ENCODE results near the gene RPS19. TPM values are rescaled to one million over a fixed set of nuclear protein-coding genes. Genes with fewer than 3 reads are reported as not detected.

RPS19 gene
- 1,000 to 10,000 TPM; 1,302 to 1,867 (median 1,631) TPM for polyA plus RNA-seq (ENCODE audit: insufficient read length in 3 of 3)
- long read RNA-seq, donor 1, transcript RPS19-206 (6 exons, 2,359 nt): major isoform, 1,008 of 1,685 reads
- long read RNA-seq, donor 1, partial matches to known transcripts: 660 of 1,685 reads
- long read RNA-seq, donor 1, other reads (novel, unspliced or antisense): 9 of 1,685 reads
- long read RNA-seq, donor 2, transcript RPS19-205 (3 exons, 601 nt): minor isoform, 7 of 1,604 reads
- long read RNA-seq, donor 2, transcript RPS19-206 (6 exons, 2,359 nt): major isoform, 971 of 1,604 reads
- long read RNA-seq, donor 2, partial matches to known transcripts: 611 of 1,604 reads
- long read RNA-seq, donor 2, other reads (novel, unspliced or antisense): 13 of 1,604 reads
- long read RNA-seq, donor 3, transcript RPS19-206 (6 exons, 2,359 nt): major isoform, 1,413 of 1,972 reads
- long read RNA-seq, donor 3, transcript RPS19-205 (3 exons, 601 nt): minor isoform, 6 of 1,972 reads
- long read RNA-seq, donor 3, partial matches to known transcripts: 533 of 1,972 reads
- long read RNA-seq, donor 3, other reads (novel, unspliced or antisense): 13 of 1,972 reads
- long read RNA-seq, donor 4, transcript RPS19-206 (6 exons, 2,359 nt): major isoform, 927 of 1,226 reads
- long read RNA-seq, donor 4, partial matches to known transcripts: 292 of 1,226 reads
- long read RNA-seq, donor 4, other reads (novel, unspliced or antisense): 0 of 1,226 reads
- long read RNA-seq, donor 5, transcript RPS19-205 (3 exons, 601 nt): minor isoform, 7 of 2,247 reads
- long read RNA-seq, donor 5, transcript RPS19-206 (6 exons, 2,359 nt): major isoform, 1,631 of 2,247 reads
- long read RNA-seq, donor 5, partial matches to known transcripts: 583 of 2,247 reads
- long read RNA-seq, donor 5, other reads (novel, unspliced or antisense): 20 of 2,247 reads
- long read RNA-seq, donor 6, transcript RPS19-206 (6 exons, 2,359 nt): major isoform, 1,042 of 1,705 reads
- long read RNA-seq, donor 6, partial matches to known transcripts: 652 of 1,705 reads
- long read RNA-seq, donor 6, other reads (novel, unspliced or antisense): 5 of 1,705 reads
- long read RNA-seq, donor 7, transcript RPS19-205 (3 exons, 601 nt): minor isoform, 11 of 2,436 reads
- long read RNA-seq, donor 7, transcript RPS19-206 (6 exons, 2,359 nt): major isoform, 1,624 of 2,436 reads
- long read RNA-seq, donor 7, partial matches to known transcripts: 786 of 2,436 reads
- long read RNA-seq, donor 7, other reads (novel, unspliced or antisense): 11 of 2,436 reads
- long read RNA-seq, donor 8, transcript RPS19-206 (6 exons, 2,359 nt): major isoform, 2,204 of 3,560 reads
- long read RNA-seq, donor 8, transcript RPS19-205 (3 exons, 601 nt): minor isoform, 11 of 3,560 reads
- long read RNA-seq, donor 8, partial matches to known transcripts: 1,303 of 3,560 reads
- long read RNA-seq, donor 8, other reads (novel, unspliced or antisense): 35 of 3,560 reads
- long read RNA-seq, donor 9, transcript RPS19-206 (6 exons, 2,359 nt): major isoform, 955 of 1,324 reads
- long read RNA-seq, donor 9, transcript RPS19-205 (3 exons, 601 nt): minor isoform, 6 of 1,324 reads
- long read RNA-seq, donor 9, partial matches to known transcripts: 359 of 1,324 reads
- long read RNA-seq, donor 9, other reads (novel, unspliced or antisense): 0 of 1,324 reads
- long read RNA-seq, donor 10, transcript RPS19-206 (6 exons, 2,359 nt): major isoform, 1,270 of 1,943 reads
- long read RNA-seq, donor 10, transcript RPS19-205 (3 exons, 601 nt): minor isoform, 9 of 1,943 reads
- long read RNA-seq, donor 10, partial matches to known transcripts: 647 of 1,943 reads
- long read RNA-seq, donor 10, other reads (novel, unspliced or antisense): 13 of 1,943 reads
- long read RNA-seq, donor 11, transcript RPS19-206 (6 exons, 2,359 nt): major isoform, 745 of 982 reads
- long read RNA-seq, donor 11, partial matches to known transcripts: 232 of 982 reads
- long read RNA-seq, donor 11, other reads (novel, unspliced or antisense): 0 of 982 reads
- long read RNA-seq, donor 12, transcript RPS19-206 (6 exons, 2,359 nt): major isoform, 546 of 990 reads
- long read RNA-seq, donor 12, partial matches to known transcripts: 432 of 990 reads
- long read RNA-seq, donor 12, other reads (novel, unspliced or antisense): 5 of 990 reads
- long read RNA-seq, donor 13, transcript RPS19-202 (6 exons, 526 nt): minor isoform, 5 of 3,630 reads
- long read RNA-seq, donor 13, transcript RPS19-206 (6 exons, 2,359 nt): major isoform, 2,138 of 3,630 reads
- long read RNA-seq, donor 13, transcript RPS19-205 (3 exons, 601 nt): minor isoform, 9 of 3,630 reads
- long read RNA-seq, donor 13, partial matches to known transcripts: 1,443 of 3,630 reads
- long read RNA-seq, donor 13, other reads (novel, unspliced or antisense): 29 of 3,630 reads
- long read RNA-seq, donor 14, transcript RPS19-206 (6 exons, 2,359 nt): major isoform, 1,152 of 1,567 reads
- long read RNA-seq, donor 14, partial matches to known transcripts: 404 of 1,567 reads
- long read RNA-seq, donor 14, other reads (novel, unspliced or antisense): 5 of 1,567 reads
- long read RNA-seq, donor 15, transcript RPS19-206 (6 exons, 2,359 nt): major isoform, 491 of 693 reads
- long read RNA-seq, donor 15, partial matches to known transcripts: 198 of 693 reads
- long read RNA-seq, donor 15, other reads (novel, unspliced or antisense): 0 of 693 reads
- long read RNA-seq, donor 16, transcript RPS19-206 (6 exons, 2,359 nt): major isoform, 2,377 of 3,044 reads
- long read RNA-seq, donor 16, transcript RPS19-201 (6 exons, 500 nt): minor isoform, 5 of 3,044 reads
- long read RNA-seq, donor 16, transcript RPS19-205 (3 exons, 601 nt): minor isoform, 9 of 3,044 reads
- long read RNA-seq, donor 16, partial matches to known transcripts: 607 of 3,044 reads
- long read RNA-seq, donor 16, other reads (novel, unspliced or antisense): 42 of 3,044 reads

DNA sequence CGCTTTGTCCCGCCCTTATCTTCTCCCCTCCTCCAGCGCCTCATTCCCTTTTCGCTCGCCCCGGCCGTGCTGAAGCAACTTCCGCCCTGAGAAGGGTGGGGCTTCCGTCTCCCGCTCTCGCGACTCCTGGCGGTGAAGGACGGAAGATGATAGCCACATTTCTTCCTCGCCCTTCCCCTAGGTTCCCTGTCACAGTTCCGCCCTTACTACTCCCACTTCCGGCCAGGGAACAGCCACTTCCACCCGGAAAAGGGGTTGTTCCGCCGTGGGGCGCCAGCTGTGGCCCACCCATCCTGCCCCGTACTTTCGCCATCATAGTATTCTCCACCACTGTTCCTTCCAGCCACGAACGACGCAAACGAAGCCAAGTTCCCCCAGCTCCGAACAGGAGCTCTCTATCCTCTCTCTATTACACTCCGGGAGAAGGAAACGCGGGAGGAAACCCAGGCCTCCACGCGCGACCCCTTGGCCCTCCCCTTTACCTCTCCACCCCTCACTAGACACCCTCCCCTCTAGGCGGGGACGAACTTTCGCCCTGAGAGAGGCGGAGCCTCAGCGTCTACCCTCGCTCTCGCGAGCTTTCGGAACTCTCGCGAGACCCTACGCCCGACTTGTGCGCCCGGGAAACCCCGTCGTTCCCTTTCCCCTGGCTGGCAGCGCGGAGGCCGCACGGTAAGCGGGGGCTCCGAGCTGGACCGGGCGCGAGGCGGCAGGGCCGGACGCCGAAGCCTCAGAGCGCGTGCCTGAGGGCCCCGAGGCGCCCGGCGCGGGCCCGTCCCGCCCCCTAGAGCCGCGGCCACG lies at the start of gene RPS19:
RPS19 (plus strand) TSS at position 638 of the 801 bp plus-strand sequence. CDS start 520 bp downstream, outside the sequence.
- DNase-seq (ENCODE audit: extremely low read depth in 1 of 11, low read depth in 9 of 11, low spot score in 4 of 11): peak; percentile 98 to 100 (median 99)

GRCh38 chr19:41810301-41810700 lies 49.8 kb upstream of the RPS19 start:
- no peak for DNase-seq (ENCODE audit: extremely low read depth in 1 of 11, low read depth in 9 of 11, low spot score in 4 of 11)

GRCh38 chr19:41811036-41811435 lies 49.0 kb upstream of the RPS19 start:
- DNase-seq (ENCODE audit: extremely low read depth in 1 of 11, low read depth in 9 of 11, low spot score in 4 of 11): no peak

- DNase-seq (ENCODE audit: extremely low read depth in 1 of 11, low read depth in 9 of 11, low spot score in 4 of 11): no peak
These were observed 48.1 kb upstream of the RPS19 start for GRCh38 chr19:41811981-41812380.

DNA sequence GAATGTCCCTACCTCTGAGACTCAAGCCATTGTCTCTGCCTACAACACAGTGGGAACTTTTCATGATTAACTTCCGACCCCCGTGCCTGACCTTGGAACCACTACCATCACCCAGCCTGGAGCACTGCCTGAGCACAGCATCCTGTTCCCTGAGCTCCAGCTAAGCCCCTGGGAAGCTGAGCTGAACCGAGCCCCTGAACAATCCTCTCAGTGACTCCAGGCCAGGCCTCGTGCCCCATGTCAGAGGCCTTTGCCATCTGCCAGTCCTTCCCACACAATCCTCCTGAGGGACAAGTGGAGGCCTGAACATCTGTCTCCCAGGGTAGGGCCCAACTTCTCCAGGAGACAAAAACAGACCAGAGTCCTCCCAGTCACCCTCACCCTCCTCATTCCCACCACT lies 46.1 kb upstream of the RPS19 start:
- DNase-seq (ENCODE audit: extremely low read depth in 1 of 11, low read depth in 9 of 11, low spot score in 4 of 11): no peak

- DNase-seq (ENCODE audit: extremely low read depth in 1 of 11, low read depth in 9 of 11, low spot score in 4 of 11): no peak
These were observed 44.8 kb upstream of the RPS19 start for GRCh38 chr19:41815301-41815700.

DNA sequence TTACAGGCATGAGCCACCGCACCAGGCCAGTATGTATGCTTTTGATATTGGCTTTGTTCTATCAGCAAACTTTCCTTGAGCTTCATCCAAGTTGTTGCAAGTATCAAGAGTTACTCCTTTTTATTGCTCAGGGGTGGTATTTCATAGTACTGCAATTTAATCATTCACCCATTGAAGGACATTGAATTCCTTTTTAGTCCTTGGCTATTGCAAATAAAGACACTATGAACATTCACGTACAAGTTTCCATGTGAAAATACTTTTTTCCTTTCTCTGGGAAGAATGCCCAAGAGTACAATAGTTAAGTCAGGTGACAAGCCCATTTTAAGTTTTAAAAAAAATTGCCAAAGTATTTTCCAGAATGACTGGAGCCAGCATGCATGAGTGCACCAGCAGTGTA lies 43.3 kb upstream of the RPS19 start:
- no peak for DNase-seq (ENCODE audit: extremely low read depth in 1 of 11, low read depth in 9 of 11, low spot score in 4 of 11)

DNA sequence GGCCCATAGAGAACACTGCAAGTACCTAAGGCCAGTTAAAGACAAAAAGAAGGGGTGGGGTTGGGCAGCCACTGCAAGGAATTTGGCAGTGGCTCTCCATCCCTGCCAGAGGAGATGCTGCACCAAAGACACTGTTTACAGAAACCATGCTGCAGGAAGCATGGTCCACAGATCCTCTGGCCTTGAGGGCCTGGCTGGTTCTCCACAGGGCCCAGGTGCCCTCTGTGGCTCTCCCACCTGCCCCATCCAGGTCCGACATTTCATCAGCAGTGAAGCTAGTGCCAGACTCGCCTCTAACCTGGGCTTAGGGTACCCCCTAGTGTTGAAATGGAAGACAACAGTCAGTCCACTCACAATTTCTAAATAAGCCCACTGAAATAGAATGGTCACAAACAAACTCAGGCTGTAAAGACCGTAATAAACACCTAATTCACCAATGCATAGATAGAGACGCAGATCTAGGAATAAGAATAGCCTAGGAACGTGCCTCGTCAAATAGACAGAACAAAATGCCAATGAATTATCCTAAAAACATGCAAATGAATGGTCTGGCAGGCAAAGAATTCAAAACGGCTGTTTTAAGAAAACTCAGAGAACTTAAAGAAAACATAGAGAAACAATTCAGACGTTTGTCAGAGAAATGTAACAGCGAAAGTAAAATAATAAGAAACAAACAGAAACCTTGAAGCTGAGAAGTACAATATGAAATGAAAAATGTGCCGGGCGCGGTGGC lies 38.9 kb upstream of the RPS19 start:
- peak in 8 of 11 donors; percentile 9 to 29 (median 14) for DNase-seq (ENCODE audit: extremely low read depth in 1 of 11, low read depth in 9 of 11, low spot score in 4 of 11)

- no peak for DNase-seq (ENCODE audit: extremely low read depth in 1 of 11, low read depth in 9 of 11, low spot score in 4 of 11)
These were observed 21.9 kb upstream of the RPS19 start for GRCh38 chr19:41837981-41838708.

DNA sequence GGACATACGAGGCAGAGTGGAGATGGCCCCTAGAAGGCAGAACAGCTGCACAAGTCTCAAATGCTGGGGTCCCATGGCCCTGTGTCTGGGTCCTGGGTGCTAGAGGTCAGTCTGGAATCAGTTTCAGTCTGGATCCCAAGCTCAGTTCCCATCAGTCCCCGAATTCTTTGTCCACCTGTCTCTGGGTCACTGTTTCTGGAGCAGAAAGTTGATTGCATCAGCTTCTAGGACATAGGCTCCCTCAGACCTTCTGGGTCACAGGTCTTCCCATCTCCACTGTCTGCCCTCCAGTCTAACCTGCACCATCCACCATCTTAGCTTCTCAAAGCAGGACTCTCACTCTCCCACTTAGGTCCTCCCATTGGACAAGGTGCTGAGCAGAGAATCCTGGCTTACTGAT lies 20.8 kb upstream of the RPS19 start:
- DNase-seq (ENCODE audit: extremely low read depth in 1 of 11, low read depth in 9 of 11, low spot score in 4 of 11): no peak

DNA sequence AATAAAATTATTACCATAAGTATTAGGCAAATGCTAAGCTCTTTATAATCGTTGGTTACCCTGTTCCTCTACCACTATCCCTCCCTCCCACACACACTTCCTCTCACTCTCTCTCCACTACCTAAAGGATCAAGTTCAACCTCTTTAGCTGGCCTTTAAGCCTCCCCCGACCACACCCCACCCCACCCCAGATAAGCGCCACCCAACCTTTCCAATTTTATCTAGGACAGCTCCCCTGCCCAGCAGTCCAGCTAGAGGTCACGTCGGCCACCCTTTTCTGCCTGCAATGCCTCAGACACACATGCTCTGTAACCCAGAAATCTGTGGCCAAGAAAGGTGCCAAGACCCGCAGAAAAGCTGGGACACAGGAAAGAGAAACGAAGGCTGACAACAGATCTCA lies 16.7 kb upstream of the RPS19 start:
- no peak for DNase-seq (ENCODE audit: extremely low read depth in 1 of 11, low read depth in 9 of 11, low spot score in 4 of 11)

- DNase-seq (ENCODE audit: extremely low read depth in 1 of 11, low read depth in 9 of 11, low spot score in 4 of 11): no peak
These were observed 15.5 kb upstream of the RPS19 start, which contains the start of gene LYPD4 for GRCh38 chr19:41844601-41845000. TSS of gene LYPD4 (minus strand) at chr19:41844683. CDS start at chr19:41839285, 5,398 bp downstream.

- DNase-seq (ENCODE audit: extremely low read depth in 1 of 11, low read depth in 9 of 11, low spot score in 4 of 11): no peak
These were observed 15.2 kb upstream of the RPS19 start, which contains the start of gene DMRTC2 for GRCh38 chr19:41845001-41845050. TSS of gene DMRTC2 (plus strand) at chr19:41845042. CDS start at chr19:41847429, 2,387 bp downstream.

- DNase-seq (ENCODE audit: extremely low read depth in 1 of 11, low read depth in 9 of 11, low spot score in 4 of 11): no peak
These were observed 14.9 kb upstream of the RPS19 start for GRCh38 chr19:41845051-41845590.
